SU-DHL-6 (cell line): ENCODE data around the gene GSDMA.

Source experiments
- EZH2phosphoT487 ChIP-seq: fragments of 200-600 bp; sonication (generic), shearing (Covaris generic); conservative IDR thresholded peaks from 2 replicates; pipeline ENCODE4 v1.6.1; 2018; ENCODE audit warnings: mild to moderate bottlenecking, antibody characterized with exemption, low read length, moderate library complexity, mixed read lengths
- TF ChIP-seq, protein P1 (sequence below): fragments of 200-600 bp; sonication (generic); IDR thresholded peaks from one replicate; pipeline ENCODE4 v1.5.1; 2017; ENCODE audit warnings: antibody characterized with exemption, mild to moderate bottlenecking, low read length, moderate library complexity; ENCODE audit not compliant: insufficient read depth, poor library complexity, severe bottlenecking

DNA sequence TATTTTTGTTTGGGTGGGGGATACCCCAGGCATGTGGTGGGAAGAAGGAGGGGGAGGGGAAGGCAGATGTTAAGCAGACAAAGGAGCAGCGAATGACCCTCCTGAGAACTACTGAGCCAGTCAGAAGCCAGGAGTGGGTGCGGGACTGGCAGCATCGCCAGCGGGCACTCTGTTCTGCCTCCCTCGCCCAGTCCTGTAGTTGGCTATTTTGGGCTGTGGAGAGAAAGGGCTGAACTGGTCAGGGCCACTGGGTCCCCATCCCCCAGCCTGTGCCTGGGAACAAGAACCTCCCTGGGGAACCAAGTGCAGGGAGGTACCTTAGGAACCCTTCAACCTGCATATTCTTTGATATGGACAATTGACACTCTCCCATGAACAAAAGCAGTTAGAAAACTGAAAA, 28.9 kb upstream of the GSDMA start:
- TF ChIP-seq, protein P1, sequence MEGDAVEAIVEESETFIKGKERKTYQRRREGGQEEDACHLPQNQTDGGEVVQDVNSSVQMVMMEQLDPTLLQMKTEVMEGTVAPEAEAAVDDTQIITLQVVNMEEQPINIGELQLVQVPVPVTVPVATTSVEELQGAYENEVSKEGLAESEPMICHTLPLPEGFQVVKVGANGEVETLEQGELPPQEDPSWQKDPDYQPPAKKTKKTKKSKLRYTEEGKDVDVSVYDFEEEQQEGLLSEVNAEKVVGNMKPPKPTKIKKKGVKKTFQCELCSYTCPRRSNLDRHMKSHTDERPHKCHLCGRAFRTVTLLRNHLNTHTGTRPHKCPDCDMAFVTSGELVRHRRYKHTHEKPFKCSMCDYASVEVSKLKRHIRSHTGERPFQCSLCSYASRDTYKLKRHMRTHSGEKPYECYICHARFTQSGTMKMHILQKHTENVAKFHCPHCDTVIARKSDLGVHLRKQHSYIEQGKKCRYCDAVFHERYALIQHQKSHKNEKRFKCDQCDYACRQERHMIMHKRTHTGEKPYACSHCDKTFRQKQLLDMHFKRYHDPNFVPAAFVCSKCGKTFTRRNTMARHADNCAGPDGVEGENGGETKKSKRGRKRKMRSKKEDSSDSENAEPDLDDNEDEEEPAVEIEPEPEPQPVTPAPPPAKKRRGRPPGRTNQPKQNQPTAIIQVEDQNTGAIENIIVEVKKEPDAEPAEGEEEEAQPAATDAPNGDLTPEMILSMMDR = no peak
- TF ChIP-seq EZH2phosphoT487 = no peak
